PFSK-1 (cell line): ENCODE data around the gene SUCNR1.

Experiments
- FOXP2 ChIP-seq: optimal IDR thresholded peaks from 2 replicates; pipeline ENCODE3; 2011; ENCODE audit warnings: borderline replicate concordance, control low read depth, inconsistent platforms; ENCODE audit not compliant: insufficient read depth; ENCODE audit errors: extremely low read length, extremely low read depth
- POLR2AphosphoS5 ChIP-seq: IDR thresholded peaks from 2 replicates; pipeline ENCODE4 v1.6.1; 2012; ENCODE audit warnings: low read depth, mild to moderate bottlenecking, control low read depth, low read length, moderate library complexity
- REST ChIP-seq, 2 experiments: IDR thresholded peaks; 2 replicates each; pipeline versions ENCODE4 v1.6.1 to v1.8.0; 2011 to 2012; ENCODE audit warnings: low read depth in 2 of 2, low read length in 2 of 2, control low read depth in 1 of 2, inconsistent platforms in 1 of 2, mild to moderate bottlenecking in 1 of 2, moderate library complexity in 1 of 2; ENCODE audit not compliant: insufficient read depth in 1 of 2
- SIN3A ChIP-seq: IDR thresholded peaks from 2 replicates; pipeline ENCODE4 v1.6.1; 2012; ENCODE audit warnings: mild to moderate bottlenecking, low read length, moderate library complexity, borderline replicate concordance; ENCODE audit not compliant: insufficient read depth
- TAF1 ChIP-seq: IDR thresholded peaks from 2 replicates; pipeline ENCODE4 v1.6.1; 2012; ENCODE audit warnings: low read length, control low read depth, borderline replicate concordance; ENCODE audit not compliant: insufficient read depth

The SUCNR1 gene

GRCh38 chr3:151845306-151845905 is 28.0 kb upstream of the SUCNR1 start:
- no peak for TF ChIP-seq POLR2AphosphoS5
- no peak for TF ChIP-seq TAF1
- TF ChIP-seq SIN3A, result no peak
- no peak for TF ChIP-seq FOXP2
- no peak for TF ChIP-seq REST (IDR thresholded peaks at IDR 0.05; ENCODE audit: insufficient read depth in 1 of 2, low read depth in 2 of 2, low read length in 2 of 2)

GRCh38 chr3:151852074-151852811 is 21.2 kb upstream of the SUCNR1 start:
- TF ChIP-seq TAF1 (no peak), FOXP2 (no peak)

- TF ChIP-seq TAF1 (no peak), FOXP2 (no peak), REST (IDR thresholded peaks at IDR 0.05; ENCODE audit: insufficient read depth in 1 of 2, low read depth in 2 of 2, low read length in 2 of 2) (no peak), POLR2AphosphoS5 (no peak), SIN3A (no peak)
Measured at GRCh38 chr3:151856118-151856517, 17.3 kb upstream of the SUCNR1 start.

- no peak for TF ChIP-seq SIN3A
- no peak for TF ChIP-seq POLR2AphosphoS5
Measured at GRCh38 chr3:151856641-151857040, 16.8 kb upstream of the SUCNR1 start.

- no peak for TF ChIP-seq SIN3A
- TF ChIP-seq REST (IDR thresholded peaks at IDR 0.05; ENCODE audit: insufficient read depth in 1 of 2, low read depth in 2 of 2, low read length in 2 of 2), result no peak
- TF ChIP-seq FOXP2, result no peak
- TF ChIP-seq POLR2AphosphoS5, result no peak
- TF ChIP-seq TAF1, result no peak
Measured at GRCh38 chr3:151859233-151859673, 14.2 kb upstream of the SUCNR1 start.

- TF ChIP-seq FOXP2 (no peak), POLR2AphosphoS5 (no peak), REST (IDR thresholded peaks at IDR 0.05; ENCODE audit: insufficient read depth in 1 of 2, low read depth in 2 of 2, low read length in 2 of 2) (no peak), SIN3A (no peak), TAF1 (no peak)
Measured at GRCh38 chr3:151859905-151860304, 13.5 kb upstream of the SUCNR1 start.
